HCT116 (cell line): Measurements from ENCODE around the gene SRRM2. TPM values are rescaled to one million over a fixed set of nuclear protein-coding genes. Genes with fewer than 3 reads are reported as not detected.

Experiments used
- ATAC-seq: fragments of 200-7000 bp; cut with Tn5 transposase; 2 replicates; pipeline ENCODE4 v1.9.1; 2020; ENCODE audit warnings: mild to moderate bottlenecking, moderate library complexity
- BruUV-seq: library from RNA; stranded (reverse); fragments of 400-500 nt; replicated peaks from 2 replicates; lab custom pipeline; 2021; lab: Mats Ljungman, UMichigan
- CTCF ChIA-PET: fragments of 300-600 bp; sonication (Branson Sonifier 250); formaldehyde crosslinking; loops from one replicate; lab custom pipeline; 2021; ENCODE audit warnings: antibody characterized with exemption; lab: Charles Lee
- POLR2A ChIA-PET: fragments of 300-600, 350-600 bp; sonication (Branson Sonifier 250); formaldehyde crosslinking; loops from one replicate; lab custom pipeline; 2021; ENCODE audit warnings: antibody characterized with exemption; lab: Charles Lee
- RAD21 ChIA-PET, 2 experiments: fragments of 300-600 bp; sonication (Branson Sonifier 250); formaldehyde crosslinking; loops; one replicate each; lab custom pipeline; 2023; ENCODE audit warnings: low total read pairs in 2 of 2; ENCODE audit not compliant: uncharacterized antibody in 2 of 2, unreplicated experiment in 2 of 2, low non-redundant PET in 1 of 2; lab: Charles Lee
- DNase-seq: peaks from one replicate; pipeline ENCODE4 v3.0.0-alpha.2; 2010; ENCODE audit warnings: low read depth, low spot score
- H2AFZ ChIP-seq: fragments of 200-600 bp; shearing (Covaris generic), sonication (generic); 2 replicates; pipeline ENCODE4 v1.6.1; 2017; ENCODE audit warnings: low read depth, mixed run types, mixed read lengths, antibody characterized with exemption, low read length; ENCODE audit not compliant: poor library complexity, severe bottlenecking
- H3K27ac ChIP-seq: 2 replicates; pipeline ENCODE4 v1.5.1; 2012; ENCODE audit warnings: low read depth, low read length
- H3K27me3 ChIP-seq: fragments of 200-600 bp; sonication (generic); 2 replicates; pipeline ENCODE4 v1.6.1; 2016; ENCODE audit warnings: mixed run types, low read length, mixed read lengths; ENCODE audit not compliant: insufficient read depth
- H3K36me3 ChIP-seq, 2 experiments: fragments of 200-500 bp in 1 of 2; fragments of 200-600 bp in 1 of 2; sonication (Bioruptor generic) in 1 of 2; sonication (generic) in 1 of 2; 2 replicates each; pipeline versions ENCODE4 v1.5.1 to v1.6.1; 2014 to 2016; ENCODE audit warnings: low read length in 2 of 2, inconsistent platforms in 1 of 2, mixed read lengths in 1 of 2, mixed run types in 1 of 2; ENCODE audit not compliant: insufficient read depth in 2 of 2, control insufficient read depth in 1 of 2
- H3K4me1 ChIP-seq, 2 experiments: fragments of 200-600 bp in 1 of 2; sonication (generic) in 1 of 2; 2 replicates each; pipeline versions ENCODE4 v1.5.1 to v1.6.1; 2012 to 2017; ENCODE audit warnings: low read length in 2 of 2, inconsistent platforms in 1 of 2, mild to moderate bottlenecking in 1 of 2, mixed read lengths in 1 of 2, mixed run types in 1 of 2, moderate library complexity in 1 of 2; ENCODE audit not compliant: insufficient read depth in 2 of 2, control insufficient read depth in 1 of 2
- H3K4me2 ChIP-seq: fragments of 200-600 bp; sonication (generic); 2 replicates; pipeline ENCODE4 v1.6.1; 2017; ENCODE audit warnings: mixed run types, low read length, mixed read lengths
- H3K4me3 ChIP-seq, 2 experiments: fragments of 200-600 bp in 1 of 2; sonication (generic) in 1 of 2; replicated peaks in 1 of 2; 2 replicates each; pipeline ENCODE4 v1.5.1; 2011 to 2016; ENCODE audit warnings: low read length in 2 of 2, control low read depth in 1 of 2, low read depth in 1 of 2, mild to moderate bottlenecking in 1 of 2, mixed read lengths in 1 of 2, mixed run types in 1 of 2
- H3K79me2 ChIP-seq: fragments of 200-600 bp; sonication (generic); 2 replicates; pipeline ENCODE4 v1.6.1; 2017; ENCODE audit warnings: mild to moderate bottlenecking, mixed run types, low read length, moderate library complexity, mixed read lengths; ENCODE audit not compliant: insufficient read depth
- H3K9ac ChIP-seq: fragments of 200-600 bp; sonication (generic); 2 replicates; pipeline ENCODE4 v1.6.1; 2016; ENCODE audit warnings: low read length, mixed read lengths
- H3K9me2 ChIP-seq: fragments of 200-600 bp; sonication (generic), shearing (Covaris generic); 2 replicates; pipeline ENCODE4 v1.6.1; 2017; ENCODE audit warnings: mixed run types, mild to moderate bottlenecking, moderate library complexity; ENCODE audit not compliant: insufficient read depth
- H3K9me3 ChIP-seq, 2 experiments: fragments of 200-500 bp in 1 of 2; fragments of 200-600 bp in 1 of 2; sonication (Bioruptor generic) in 1 of 2; sonication (generic) in 1 of 2; 2 replicates each; pipeline ENCODE4 v1.6.1; 2014 to 2017; ENCODE audit warnings: low read length in 2 of 2, mixed read lengths in 2 of 2, inconsistent platforms in 1 of 2, low read depth in 1 of 2, mild to moderate bottlenecking in 1 of 2, mixed run types in 1 of 2, moderate library complexity in 1 of 2; ENCODE audit not compliant: control insufficient read depth in 1 of 2, insufficient read depth in 1 of 2
- H4K20me1 ChIP-seq: fragments of 200-600 bp; sonication (generic), shearing (Covaris generic); 2 replicates; pipeline ENCODE4 v1.6.1; 2017; ENCODE audit warnings: mixed run types, mild to moderate bottlenecking, moderate library complexity; ENCODE audit not compliant: insufficient read depth
- CEBPB ChIP-seq: IDR thresholded peaks from 2 replicates; pipeline ENCODE4 v1.6.1; 2012; ENCODE audit warnings: low read depth
- ELF1 ChIP-seq: IDR thresholded peaks from 2 replicates; pipeline ENCODE4 v1.6.1; 2012; ENCODE audit warnings: low read depth, borderline replicate concordance
- POLR2A ChIP-seq: IDR thresholded peaks from 2 replicates; pipeline ENCODE4 v1.7.0; 2011; ENCODE audit warnings: borderline replicate concordance; ENCODE audit not compliant: insufficient read depth, insufficient read length; ENCODE audit errors: extremely low read depth
- POLR2AphosphoS5 ChIP-seq: IDR thresholded peaks from 2 replicates; pipeline ENCODE4 v1.6.1; 2011; ENCODE audit warnings: mild to moderate bottlenecking, low read depth, low read length, moderate library complexity
- YY1 ChIP-seq: IDR thresholded peaks from 2 replicates; pipeline ENCODE4 v1.6.1; 2011; ENCODE audit warnings: low read length, low read depth, moderate library complexity, mild to moderate bottlenecking; ENCODE audit not compliant: insufficient replicate concordance; ENCODE audit errors: extremely low read depth
- ZFX ChIP-seq: fragments of 450-650 bp; IDR thresholded peaks from 2 replicates; pipeline ENCODE4 v1.6.1; 2017
- intact Hi-C: fragments of 100-400 bp; cut with micrococcal nuclease; formaldehyde crosslinking; loops from 2 replicates; pipeline ENCODE4 v1.10.0; 2022
- total RNA-seq: library from RNA; stranded (reverse); gene quantifications from one replicate; pipeline ENCODE4 v1.2.1, GENCODE V29; 2021; ENCODE audit not compliant: unreplicated experiment
- TF ChIP-seq, protein P1 (sequence below): IDR thresholded peaks from 2 replicates; pipeline ENCODE4 v1.6.1; 2012
- TF ChIP-seq, protein P2 (sequence below): IDR thresholded peaks from 2 replicates; pipeline ENCODE4 v1.6.1; 2012
- TF ChIP-seq, protein P3 (sequence below): IDR thresholded peaks from 2 replicates; pipeline ENCODE4 v1.6.1; 2012; ENCODE audit warnings: low read depth
- TF ChIP-seq, protein P4 (sequence below): IDR thresholded peaks from 2 replicates; pipeline ENCODE4 v1.6.1; 2011; ENCODE audit warnings: mild to moderate bottlenecking, low read length, moderate library complexity; ENCODE audit not compliant: insufficient replicate concordance; ENCODE audit errors: extremely low read depth

Gene SRRM2
- total RNA-seq, 1 experiment from 2014 or later = 541 TPM

DNA sequence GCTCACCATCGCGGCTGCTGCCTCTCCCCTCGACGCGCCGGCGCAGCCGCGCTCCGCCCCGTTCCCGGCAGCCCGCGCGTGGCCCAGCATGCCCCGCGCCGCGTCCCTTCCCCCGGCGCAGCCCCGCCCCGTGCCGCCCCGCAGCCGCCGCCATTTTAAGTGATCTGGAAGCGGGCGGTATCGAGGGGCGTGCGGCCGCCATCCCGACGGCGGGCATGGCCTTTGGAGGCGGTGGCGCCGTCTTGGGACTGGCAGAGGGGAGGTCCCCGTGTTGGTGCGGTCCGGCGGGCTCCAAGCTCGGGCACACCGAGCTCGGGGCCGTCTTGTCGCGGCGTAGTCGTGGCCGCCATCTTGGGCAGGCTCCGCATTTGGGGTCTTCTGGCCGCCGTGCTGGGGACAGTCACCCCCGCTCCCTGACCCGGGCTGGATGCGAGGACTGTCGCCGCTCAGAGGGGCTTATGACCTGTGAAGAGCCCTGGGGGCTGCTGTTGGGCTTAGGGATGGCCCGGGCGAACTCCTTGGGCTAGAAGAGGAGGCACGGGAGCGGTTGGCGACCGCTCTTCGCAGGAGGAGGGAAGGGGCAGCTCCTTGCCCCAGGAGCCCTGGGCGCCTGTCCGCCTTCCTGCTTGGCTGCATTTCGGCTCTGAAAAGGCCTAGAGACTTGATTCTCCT is 24.9 kb downstream of the SRRM2 start, which contains the start of gene ELOB:
Gene ELOB (minus strand): TSS at position 50 of the 672 bp plus-strand sequence. CDS start 41 bp downstream, at position 9.
- H2AFZ ChIP-seq = no peak within 1 kb of the TSS
- peaks cover 4 to 20% of the 10 kb centered on the region in 2 experiments for H3K36me3 ChIP-seq
- H3K4me2 ChIP-seq = peak within 1 kb of the TSS; percentile 100
- TSS peak; percentile 79 for BruUV-seq
- TF ChIP-seq POLR2AphosphoS5 = peak; percentile 80
- TF ChIP-seq, protein P1, sequence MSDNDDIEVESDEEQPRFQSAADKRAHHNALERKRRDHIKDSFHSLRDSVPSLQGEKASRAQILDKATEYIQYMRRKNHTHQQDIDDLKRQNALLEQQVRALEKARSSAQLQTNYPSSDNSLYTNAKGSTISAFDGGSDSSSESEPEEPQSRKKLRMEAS = peak; percentile 52
- TF ChIP-seq, protein P2, sequence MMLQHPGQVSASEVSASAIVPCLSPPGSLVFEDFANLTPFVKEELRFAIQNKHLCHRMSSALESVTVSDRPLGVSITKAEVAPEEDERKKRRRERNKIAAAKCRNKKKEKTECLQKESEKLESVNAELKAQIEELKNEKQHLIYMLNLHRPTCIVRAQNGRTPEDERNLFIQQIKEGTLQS = no peak
- no peak for TF ChIP-seq ELF1
- TF ChIP-seq YY1 = peak; percentile 97
- TF ChIP-seq POLR2A = peak; percentile 57
- peak; percentile 37; the same call in 1 of the 2 replicates for TF ChIP-seq ZFX
- H3K9me3 ChIP-seq = no peaks in the 10 kb centered on the region
- peaks cover 11 to 36% of the 10 kb centered on the region in 2 experiments for H3K4me1 ChIP-seq
- ChIA-PET CTCF (no interaction called here), RAD21 (no interaction called here), POLR2A (no interaction called here)
- DNase-seq (peak; percentile 44), ATAC-seq (peak; percentile 87)
- H3K27ac ChIP-seq = peak within 1 kb of the TSS; percentile 100
- H3K27me3 ChIP-seq = no peaks in the 10 kb centered on the region
- no peaks in the 10 kb centered on the region for H4K20me1 ChIP-seq
- H3K9ac ChIP-seq = peak within 1 kb of the TSS; percentile 100
- H3K4me3 ChIP-seq = peak within 1 kb of the TSS; percentile 99
- peaks cover 51% of the 10 kb centered on the region for H3K79me2 ChIP-seq
- H3K9me2 ChIP-seq = no peaks in the 10 kb centered on the region
- intact Hi-C loops = no loop called here

DNA sequence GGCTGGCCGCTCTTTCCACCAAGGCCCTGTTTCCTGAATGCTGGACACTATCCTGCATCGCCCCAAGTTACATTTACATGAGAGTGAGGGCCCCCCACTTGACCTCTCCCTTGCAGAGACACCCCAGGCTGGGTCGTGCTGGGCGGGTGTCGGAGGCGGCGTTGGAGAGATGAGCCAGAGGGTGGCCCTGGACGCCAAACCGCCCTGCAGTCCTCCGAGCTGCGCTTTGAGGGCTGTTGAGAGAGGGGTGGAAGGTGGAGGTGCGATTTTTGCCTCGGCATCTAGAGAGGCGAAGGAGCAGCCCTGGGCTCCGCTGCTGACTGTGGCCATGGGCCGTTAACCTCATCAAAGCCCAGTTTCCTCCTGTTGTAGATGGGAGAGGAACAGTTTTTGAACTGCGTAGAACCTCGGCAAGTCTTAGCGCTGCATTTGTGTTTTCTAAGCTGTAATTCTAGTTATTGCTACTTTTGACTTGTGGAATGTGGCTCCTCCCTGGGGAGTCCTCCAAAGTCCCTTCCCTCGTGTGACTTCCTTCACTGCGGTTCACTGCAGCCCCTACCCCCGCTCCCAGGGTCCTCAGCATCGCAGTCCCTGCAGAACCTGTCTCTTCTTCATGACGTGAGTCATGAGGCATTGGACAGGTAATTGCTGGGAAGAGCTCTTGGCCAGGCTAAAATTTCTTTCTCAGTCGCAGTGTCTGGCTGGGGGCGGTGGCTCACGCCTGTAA is 25.6 kb downstream of the SRRM2 start:
- Histone ChIP-seq H3K9ac (peak overlapping the region; percentile 100), H3K27ac (peak overlapping the region; percentile 100), H3K79me2 (peaks cover 48% of the 10 kb centered on the region), H3K9me3 (no peaks in the 10 kb centered on the region), H3K4me3 (peak overlapping the region; percentile 99), H3K27me3 (no peaks in the 10 kb centered on the region), H3K36me3 (peaks cover 4 to 19% of the 10 kb centered on the region in 2 experiments), H2AFZ (no peak overlapping the region), H3K4me1 (peaks cover 11 to 32% of the 10 kb centered on the region in 2 experiments), H3K9me2 (no peaks in the 10 kb centered on the region), H3K4me2 (peak overlapping the region; percentile 100), H4K20me1 (no peaks in the 10 kb centered on the region)
- RAD21 ChIA-PET = no interaction called here
- intact Hi-C loops = no loop called here
- BruUV-seq = no TSS peak
- peak; percentile 19 for ATAC-seq
- CTCF ChIA-PET = no interaction called here
- POLR2A ChIA-PET = no interaction called here
- DNase-seq = no peak
- TF ChIP-seq, protein P1 = no peak; the same call in 1 of the 2 replicates
- TF ChIP-seq CEBPB (no peak), ELF1 (no peak)
- TF ChIP-seq, protein P3, sequence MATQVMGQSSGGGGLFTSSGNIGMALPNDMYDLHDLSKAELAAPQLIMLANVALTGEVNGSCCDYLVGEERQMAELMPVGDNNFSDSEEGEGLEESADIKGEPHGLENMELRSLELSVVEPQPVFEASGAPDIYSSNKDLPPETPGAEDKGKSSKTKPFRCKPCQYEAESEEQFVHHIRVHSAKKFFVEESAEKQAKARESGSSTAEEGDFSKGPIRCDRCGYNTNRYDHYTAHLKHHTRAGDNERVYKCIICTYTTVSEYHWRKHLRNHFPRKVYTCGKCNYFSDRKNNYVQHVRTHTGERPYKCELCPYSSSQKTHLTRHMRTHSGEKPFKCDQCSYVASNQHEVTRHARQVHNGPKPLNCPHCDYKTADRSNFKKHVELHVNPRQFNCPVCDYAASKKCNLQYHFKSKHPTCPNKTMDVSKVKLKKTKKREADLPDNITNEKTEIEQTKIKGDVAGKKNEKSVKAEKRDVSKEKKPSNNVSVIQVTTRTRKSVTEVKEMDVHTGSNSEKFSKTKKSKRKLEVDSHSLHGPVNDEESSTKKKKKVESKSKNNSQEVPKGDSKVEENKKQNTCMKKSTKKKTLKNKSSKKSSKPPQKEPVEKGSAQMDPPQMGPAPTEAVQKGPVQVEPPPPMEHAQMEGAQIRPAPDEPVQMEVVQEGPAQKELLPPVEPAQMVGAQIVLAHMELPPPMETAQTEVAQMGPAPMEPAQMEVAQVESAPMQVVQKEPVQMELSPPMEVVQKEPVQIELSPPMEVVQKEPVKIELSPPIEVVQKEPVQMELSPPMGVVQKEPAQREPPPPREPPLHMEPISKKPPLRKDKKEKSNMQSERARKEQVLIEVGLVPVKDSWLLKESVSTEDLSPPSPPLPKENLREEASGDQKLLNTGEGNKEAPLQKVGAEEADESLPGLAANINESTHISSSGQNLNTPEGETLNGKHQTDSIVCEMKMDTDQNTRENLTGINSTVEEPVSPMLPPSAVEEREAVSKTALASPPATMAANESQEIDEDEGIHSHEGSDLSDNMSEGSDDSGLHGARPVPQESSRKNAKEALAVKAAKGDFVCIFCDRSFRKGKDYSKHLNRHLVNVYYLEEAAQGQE = no peak
- TF ChIP-seq, protein P4, sequence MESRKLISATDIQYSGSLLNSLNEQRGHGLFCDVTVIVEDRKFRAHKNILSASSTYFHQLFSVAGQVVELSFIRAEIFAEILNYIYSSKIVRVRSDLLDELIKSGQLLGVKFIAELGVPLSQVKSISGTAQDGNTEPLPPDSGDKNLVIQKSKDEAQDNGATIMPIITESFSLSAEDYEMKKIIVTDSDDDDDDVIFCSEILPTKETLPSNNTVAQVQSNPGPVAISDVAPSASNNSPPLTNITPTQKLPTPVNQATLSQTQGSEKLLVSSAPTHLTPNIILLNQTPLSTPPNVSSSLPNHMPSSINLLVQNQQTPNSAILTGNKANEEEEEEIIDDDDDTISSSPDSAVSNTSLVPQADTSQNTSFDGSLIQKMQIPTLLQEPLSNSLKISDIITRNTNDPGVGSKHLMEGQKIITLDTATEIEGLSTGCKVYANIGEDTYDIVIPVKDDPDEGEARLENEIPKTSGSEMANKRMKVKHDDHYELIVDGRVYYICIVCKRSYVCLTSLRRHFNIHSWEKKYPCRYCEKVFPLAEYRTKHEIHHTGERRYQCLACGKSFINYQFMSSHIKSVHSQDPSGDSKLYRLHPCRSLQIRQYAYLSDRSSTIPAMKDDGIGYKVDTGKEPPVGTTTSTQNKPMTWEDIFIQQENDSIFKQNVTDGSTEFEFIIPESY = no peak
